GM03348 (cell line): ENCODE measurements around the gene PASK.

Source experiments
- DNase-seq: peaks from one replicate; pipeline ENCODE4 v3.0.0; 2012; ENCODE audit warnings: low spot score

Gene PASK

DNA sequence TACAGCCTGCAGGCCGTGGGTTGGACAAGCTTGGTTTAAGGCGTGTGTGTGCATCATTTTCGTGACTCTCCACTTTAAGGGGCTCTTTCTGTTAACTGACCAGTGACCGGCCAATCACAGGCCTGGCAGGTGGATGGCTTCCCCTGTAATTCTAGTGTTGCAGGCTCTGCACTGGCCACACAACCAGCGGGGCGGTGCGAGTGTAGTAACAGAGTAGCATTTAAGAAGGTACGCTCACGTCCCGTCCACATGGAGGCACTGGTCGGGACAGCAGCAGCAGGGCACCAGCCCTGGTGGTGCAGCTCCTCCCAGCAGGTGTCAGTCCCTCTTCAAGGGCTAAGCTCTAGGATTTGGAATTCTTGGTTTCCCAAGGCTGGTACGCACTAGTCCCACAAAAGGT is 31.2 kb upstream of the PASK start:
- DNase-seq = no peak

DNA sequence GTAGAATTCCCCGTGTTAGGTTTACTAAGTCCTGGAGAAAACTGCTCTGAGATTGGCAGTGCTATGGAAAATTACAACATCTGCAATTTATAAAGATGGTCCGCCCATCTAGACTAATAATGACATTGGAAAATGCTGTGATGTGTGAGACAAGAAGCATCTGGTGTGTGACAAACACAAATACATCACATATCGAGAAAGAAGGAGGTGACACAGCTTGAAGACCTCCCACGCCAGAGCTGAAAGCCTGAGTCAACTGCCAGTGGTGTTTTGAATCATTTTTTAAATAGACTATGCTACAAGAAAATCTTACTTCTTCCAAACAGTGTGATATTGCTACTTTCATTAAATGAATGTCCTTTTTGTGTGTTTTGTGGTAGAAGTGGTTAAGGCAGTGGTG is 30.6 kb upstream of the PASK start:
- DNase-seq = peak; percentile 43

DNA sequence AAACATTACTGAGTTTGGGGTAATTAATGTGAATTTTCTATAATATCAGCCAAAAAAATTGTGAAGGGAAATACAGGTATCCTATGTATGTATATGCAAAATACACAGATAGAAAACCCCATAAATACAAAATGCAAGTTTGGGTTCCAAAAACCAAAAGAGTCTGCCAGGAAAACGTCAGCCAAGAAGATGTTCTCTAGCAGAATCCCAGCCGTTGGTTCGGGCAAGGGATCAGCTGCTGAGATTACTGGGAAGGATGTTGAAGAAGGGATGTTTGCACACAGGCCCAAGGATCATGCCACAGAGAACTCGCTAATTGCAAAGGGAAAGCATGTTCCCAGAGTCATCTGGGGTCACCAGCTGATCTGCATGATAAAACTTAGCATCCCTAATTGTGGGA is 29.7 kb upstream of the PASK start:
- DNase-seq = no peak

DNA sequence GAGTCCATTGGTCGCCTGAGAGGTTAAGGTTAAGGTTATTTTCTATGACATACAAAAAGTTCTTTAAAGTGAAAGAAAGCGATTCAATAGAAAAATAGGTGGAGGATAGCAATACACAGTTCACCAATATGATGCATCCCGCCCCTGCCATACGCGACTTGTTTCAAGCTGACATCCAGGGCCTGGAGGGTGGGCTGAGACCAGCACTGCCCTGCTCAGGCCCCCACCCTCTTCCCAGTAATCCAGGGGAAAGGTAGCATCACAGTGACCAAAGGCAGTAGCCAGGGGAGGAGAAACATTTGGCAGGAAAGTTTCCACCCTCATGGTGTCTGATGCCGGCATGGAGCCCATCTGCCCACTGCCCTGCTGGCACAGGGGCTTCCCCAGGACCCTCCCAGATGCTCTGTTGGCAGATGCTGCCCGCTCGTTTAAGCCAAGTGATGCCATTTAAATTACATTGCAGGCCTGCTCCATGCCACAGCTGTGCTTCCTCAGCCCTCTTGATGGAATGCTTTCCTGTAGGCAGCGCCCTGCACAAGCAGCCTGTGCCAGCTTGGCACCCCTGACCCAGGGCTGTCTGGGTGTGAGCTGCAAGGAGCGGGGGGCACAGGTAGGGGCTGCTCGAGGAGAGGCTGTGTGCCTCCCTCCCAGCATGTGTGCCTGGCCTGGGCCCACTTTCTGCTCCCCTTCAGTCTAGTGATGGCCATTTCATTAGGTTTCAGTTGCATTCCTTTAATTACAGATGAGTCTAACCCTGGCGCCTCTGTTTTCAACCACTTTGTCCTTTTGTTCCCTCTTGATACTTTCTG is 28.5 kb upstream of the PASK start:
- DNase-seq = no peak

DNA sequence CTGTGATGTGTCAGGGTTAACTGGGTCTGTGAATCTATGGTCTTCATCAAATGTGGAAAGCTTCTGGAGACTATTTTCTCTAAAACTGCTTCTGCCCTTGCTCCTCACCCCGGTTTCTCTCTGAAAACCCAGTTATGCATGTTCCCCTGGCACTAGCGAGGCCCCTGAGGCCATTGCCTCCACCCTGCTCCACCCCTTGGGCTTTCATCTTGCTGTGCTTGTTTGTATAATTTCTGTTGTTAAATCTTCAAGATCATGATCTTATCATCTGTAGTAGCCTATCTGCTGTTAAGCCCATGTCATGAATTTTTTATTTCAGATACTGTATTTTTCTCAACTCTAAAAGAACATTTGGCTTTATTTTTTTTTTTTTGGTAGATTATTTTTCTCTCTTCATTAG is 24.3 kb upstream of the PASK start:
- DNase-seq = no peak

DNA sequence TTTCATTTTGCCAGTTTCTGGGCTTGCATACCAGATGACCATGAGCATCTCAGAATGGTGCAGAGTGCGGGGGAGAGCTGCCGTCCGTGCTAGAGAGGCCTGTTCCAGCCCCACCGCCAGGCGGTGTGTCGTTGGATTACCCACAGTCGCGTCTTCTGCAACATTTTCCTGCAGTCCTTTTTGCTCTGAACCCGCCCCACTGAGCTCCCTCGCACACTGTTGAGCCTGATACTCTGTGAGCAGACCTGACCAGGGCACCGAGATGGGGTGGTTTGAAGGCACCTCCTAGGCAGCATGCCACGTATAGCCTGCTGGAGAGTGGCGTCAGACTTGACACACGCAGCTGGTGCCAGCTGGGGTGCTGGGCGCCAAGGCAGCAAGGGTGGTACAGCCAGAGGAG is 19.1 kb upstream of the PASK start:
- no peak for DNase-seq

DNA sequence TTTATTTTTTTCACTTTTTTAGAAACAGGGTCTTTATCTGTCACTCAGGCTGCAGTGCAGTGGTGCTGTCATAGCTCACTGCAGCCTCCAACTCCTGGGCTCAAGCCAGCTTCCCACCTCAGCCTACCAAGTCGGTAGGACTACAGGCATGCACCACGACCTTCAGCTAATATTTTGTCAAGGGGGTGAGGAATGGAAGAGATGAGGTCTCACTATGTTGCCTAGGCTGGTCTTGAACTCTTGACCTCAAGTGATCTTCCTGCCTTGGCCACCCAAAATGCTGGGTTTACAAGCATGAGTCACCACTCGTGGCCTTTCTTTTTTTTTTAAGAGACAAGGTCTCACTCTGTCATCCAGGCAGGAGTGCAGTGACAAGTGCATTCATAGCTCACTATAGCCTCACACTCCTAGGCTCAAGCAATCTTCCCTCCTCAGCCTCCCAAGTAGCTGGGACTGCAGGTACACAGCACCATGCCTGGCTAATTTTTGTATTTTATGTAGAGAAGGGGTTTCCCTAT is 14.4 kb upstream of the PASK start:
- DNase-seq = no peak

DNA sequence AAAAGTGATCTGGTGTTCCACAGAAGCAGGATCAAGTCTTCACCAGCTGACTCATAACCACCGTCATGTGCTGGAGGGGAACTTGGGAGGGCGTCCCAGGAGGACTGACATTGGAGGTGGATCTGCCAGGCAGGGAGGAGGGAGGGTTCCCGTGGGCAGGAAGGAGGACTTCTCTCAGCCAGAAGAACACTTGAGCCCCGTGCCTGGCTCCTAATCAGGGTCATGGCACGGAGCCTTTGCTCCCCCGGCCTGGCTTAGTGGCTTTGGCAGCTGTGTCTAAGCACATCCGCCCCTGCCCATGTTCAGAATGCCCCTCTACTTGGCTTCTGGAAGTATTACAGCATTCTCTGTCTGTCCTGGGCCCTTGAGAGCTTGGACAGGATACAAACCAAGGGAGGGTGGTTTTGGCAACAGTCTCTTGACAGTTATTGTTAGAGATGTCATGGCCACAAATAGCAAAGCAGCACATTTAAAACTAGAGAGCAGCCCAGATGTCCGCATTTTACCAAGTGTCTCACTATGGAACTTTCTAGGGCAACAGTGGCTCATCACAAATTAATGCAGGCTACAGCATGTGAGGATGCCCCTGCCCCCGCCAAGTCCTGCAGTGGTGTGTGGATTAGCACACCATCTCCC is 12.5 kb upstream of the PASK start:
- peak; percentile 93 for DNase-seq

DNA sequence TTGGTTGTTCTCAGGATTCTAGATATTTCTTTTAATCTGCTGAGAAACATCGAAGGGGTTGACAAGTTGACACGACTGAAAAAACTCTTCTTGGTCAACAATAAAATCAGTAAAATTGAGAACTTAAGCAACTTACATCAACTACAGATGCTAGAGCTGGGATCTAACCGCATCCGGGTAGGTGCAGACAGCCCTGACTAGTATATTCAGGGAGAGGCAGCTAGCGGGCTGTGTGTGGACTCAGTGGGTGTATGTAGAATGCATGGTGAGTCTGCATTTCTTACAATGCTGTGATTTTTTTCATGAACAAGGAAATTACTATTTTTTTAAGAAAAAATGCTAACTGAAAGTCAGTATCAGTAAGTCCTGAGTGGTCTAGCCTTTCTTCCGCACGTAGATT is 11.0 kb upstream of the PASK start:
- DNase-seq = no peak

DNA sequence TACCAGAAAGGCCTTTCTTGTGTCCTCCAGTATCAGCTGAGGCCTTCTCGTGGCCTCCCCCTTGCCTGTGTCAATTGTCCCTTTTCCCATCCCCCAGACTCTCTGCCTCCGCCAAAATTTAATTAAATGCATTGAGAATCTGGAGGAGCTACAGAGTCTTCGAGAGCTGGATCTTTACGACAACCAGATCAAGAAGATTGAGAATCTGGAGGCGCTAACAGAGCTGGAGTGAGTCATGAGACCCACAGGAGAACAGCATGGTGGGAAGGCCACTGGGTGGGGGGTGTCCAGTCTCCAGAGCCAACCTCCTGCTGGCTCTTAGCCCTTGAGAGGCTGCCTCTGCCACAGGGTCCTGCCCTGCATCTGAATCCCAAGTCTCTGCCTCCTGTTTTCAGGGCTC is 9.8 kb upstream of the PASK start:
- no peak for DNase-seq

DNA sequence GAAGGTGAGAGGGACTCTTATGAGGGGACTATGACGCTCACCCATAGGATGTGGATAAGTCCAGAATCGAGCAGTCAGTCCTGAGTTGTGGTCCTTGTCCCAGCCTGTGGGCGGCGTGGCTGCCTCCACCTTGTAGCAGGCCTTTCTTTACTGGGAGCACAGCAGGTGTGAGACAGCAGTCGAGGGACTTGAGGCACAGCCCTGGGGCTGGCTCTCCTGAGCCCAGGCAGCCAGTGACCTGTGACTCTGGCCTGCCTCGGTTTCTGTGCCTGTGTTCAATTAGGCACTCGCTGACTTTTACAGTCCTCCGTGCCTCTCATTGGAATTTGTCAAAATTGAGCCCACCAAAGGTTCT is 9.3 kb upstream of the PASK start:
- no peak for DNase-seq

DNA sequence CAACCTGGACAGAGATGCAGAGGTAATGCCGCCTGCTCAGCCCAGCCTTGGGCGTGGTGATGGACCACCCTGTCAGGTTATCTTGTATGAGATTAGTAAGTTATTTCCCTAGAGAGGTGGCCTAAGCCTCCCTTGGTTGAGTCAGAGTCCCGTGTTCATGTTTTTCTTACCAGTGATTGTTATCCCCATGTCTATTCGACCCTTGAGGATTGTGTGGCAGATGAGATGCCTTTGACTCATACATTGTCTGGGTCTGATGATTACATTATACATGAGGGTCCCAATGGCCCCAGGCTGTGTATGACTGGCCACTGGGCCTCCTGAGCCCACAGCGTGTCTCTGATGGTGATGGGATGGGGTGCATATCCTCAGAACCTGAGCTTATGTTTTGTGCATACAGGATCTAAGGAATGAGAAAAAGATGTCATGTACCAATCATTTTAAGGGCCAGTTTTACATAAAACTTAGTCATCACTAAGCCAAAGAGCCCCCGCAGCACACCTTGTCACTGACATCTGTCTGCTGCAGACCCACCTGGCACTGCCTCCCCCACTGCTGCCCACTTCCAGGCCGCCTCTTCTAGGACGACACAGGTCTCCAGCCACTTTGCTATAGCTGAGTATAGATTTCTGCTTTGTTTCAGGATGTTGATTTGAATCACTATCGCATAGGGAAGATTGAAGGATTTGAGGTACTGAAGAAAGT is 8.7 kb upstream of the PASK start:
- DNase-seq = no peak

DNA sequence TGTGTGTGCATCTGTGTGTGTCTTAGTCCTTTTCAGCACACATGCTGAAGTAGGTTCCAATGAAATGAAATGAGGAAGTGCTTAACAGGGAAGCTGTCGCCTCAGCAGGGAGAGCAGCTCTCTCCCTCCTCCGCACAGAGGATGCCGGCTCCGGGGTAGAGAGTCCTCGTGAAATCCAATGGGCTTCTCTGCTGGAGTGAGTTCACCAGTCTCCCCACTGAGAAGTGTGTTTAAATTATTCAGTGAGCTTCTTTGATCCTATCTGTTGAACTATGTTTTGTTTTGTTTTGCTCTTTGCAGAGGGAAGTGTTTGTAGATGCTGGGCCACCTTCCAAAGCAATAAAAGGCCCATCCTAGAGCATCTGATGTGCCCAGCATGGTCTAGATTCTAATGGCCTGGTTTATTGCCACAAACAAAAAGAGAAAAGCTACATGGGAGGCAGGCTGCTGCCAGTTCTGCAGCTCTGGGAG is 7.7 kb upstream of the PASK start:
- no peak for DNase-seq

DNA sequence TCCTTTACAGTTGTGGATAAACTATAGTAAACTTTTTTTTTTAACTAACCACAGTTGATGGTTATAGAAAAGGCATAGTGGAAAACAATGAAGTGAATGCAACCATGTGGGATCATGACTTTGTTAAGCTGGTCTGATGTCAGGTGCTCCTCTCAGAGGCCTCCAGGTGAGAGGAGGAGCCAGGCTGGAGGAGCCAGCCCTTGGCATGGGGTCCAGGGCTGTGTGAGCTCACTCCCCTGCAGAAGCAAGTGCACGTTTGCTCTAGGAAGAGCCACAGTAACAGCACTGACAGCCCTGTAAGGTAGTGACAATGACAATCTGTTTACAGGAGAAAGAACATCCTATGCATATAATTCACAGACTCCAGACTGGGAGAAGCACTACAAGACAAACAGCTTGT is 6.7 kb upstream of the PASK start:
- DNase-seq = no peak

DNA sequence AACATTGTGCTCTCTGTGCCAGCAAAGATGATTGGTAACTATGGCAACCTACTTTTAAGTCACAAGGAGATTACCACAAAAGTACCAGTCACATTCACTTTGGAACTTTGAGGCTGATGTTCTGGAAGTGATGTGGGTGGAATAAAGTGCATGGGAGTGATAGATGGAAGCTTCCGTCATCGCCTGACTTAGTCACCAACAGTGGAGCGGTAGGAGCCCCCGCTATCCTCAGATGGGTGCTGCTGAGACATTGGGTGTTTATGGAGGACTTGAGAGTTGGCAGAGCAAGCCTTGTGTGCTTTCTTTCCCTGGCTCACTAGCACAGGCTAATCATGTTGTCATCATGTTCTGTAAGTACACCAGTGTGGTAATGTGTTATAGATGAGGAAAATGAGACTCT is 5.6 kb upstream of the PASK start:
- no peak for DNase-seq

DNA sequence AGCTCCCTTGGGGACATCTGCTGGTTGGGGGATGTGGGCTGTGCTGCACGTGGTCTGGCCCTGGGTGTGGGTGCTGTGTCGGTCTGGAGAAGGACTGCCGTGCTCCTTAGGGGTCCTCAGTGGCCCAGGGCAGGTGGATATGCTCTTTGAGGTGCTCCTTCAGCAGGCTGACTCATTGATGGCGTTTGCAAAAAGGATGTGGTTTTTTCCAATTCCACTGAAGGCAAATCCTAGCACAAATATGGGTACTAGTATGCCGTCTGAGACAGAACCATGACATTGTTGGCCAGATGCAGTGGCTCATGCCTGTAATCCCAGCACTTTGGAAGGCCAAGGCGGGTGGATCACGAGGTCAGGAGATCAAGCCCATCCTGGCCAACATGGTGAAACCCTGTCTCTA is 4.3 kb upstream of the PASK start:
- no peak for DNase-seq

DNA sequence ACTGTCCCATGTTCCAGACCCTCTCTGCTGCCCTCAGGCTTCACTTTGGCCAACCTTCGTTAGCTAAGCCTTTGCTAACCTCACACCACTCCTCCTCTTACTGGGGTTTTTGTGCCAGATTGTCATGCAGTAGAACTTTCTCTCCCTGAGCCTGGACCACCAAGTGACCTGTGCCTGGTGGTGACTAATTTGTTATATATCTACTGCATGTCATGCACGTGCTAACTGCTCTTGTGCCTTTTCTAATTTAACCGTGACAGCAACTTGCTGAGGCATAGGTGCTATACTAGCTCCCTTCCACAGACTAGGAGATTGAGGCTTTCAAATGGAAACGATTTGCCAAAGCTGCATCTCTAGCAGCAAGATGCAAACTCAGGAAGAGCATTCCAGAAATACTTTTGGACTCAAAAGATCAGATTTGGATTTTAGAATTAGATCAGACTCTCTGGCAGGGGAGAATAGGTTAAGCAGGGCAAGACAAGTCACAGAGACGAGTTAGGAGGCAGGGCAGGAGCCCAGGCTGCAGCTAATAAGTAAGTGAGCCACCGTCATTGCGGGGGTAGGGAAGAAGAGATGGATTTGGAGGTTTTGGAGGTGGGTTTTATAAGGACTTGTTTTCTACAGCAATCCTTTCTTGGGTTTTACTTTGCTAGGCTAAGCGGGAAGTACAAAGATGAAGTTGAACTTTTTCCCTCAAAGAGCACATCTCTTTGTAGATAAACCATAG is 2.8 kb upstream of the PASK start:
- no peak for DNase-seq

DNA sequence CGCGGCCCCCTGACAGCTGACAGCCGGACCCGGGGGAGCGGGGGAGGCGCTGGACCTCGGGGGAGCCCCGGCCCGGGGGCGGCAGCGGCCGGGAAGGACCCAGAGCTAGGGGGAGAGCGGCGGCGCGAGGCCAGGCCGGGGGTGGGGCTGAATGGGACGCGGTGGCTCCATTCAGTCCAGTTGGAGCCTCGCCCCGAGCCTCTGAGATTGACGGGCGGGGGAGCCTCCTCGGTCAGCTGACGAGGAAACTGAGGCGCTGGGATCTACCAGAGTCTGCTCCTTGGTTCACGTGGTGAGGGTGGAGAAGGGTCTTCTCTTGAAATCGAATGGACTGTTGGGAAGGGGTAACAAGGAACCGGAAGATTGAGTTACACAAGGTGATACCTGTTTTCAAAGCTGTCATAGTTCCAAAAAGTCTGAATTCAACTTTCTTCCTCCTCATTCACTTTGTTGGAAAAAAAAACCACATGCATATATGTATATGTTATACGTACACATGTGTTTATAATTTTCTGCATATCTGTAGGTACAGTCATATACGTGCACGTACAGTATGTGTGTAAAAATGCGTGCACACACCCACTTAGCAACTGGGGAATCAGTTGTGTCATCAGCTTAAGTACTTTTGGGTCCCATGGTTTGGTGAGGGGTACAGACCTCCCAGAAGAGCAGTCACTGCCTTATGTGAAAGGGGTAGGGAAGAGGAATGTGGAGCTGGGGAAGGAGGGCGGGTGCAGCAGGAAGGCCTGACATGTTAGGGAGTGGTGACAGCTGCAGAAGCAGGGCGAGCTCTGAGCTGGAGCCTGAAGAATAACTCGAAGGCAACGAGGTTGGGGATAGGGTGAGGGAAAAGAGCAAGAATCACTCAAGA is 1.6 kb upstream of the PASK start:
- no peak for DNase-seq

DNA sequence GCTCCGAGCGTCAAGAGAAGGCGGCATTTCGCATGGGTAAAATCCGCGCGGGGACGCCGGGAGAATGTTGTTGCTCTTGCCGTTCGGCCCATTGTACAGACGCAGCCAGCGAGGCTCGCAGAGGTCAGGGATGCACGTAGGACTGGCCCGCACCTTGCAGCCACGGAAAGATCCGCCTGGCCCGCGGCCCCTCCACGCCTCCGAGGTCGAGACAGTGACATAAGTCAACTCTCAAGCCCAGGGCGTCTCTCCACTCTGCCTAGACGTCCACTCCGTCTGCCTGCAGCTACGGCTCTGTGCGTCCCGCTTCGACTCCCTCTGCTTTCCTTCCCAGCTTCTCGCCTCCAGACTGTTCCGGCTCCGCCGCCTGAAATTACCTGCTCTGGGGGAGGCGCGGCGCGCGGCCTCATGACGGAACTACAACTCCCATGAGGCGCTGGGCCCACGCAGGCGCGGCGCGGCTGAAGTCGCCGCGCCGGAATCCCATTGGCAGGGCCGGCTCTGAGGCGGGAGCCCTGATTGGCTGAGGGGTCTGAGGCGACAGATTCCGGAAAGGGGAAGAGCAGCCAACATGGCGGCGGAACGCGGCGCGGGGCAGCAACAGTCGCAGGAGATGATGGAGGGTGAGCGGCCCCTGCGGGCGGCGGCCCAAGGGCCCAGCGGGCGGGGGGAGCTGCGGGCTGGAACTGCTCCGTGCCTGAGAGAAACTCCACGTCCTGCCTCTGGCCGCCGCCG is 820 bp upstream of the PASK start, which contains the start of gene PPP1R7:
Gene PPP1R7 (plus strand): TSS at position 543 of the 735 bp plus-strand sequence. CDS start 29 bp downstream, at position 572.
- peak; percentile 99 for DNase-seq

DNA sequence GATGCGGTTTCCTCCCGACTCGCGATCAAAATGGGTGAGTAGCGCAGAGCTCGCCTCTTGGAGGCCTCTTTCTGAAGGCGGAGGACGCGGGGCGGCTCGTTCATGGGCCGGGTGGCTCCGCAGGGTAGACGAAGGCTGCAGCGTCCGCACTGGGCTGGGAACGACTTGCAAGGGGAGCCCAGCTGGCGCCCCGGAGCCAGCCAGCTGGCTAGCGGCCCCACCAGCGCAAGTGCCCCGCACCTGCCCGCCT is 328 bp upstream of the PASK start:
- no peak for DNase-seq

DNA sequence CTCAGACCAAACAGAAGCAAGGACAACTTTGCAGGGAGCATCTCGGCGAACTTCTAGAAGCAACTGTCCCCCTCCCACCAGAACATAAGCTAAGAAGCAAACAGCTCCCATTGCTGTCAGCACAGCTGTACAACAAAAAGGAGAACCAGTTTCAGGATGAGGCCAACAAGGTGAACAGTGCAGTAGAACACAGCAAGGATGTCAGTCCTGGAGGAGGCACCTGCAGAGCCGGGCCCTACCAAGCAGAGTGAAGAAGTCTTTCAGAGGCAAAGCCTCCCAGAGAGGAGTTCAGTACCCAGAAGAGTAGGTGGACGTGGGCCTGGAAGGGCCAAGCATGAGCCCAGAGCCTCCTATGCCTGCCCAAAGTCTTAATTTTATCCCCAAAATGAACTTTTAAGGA is 1.0 kb downstream of the PASK start:
- DNase-seq = no peak
